ENCODE data around the gene CNTNAP4.

DNA sequence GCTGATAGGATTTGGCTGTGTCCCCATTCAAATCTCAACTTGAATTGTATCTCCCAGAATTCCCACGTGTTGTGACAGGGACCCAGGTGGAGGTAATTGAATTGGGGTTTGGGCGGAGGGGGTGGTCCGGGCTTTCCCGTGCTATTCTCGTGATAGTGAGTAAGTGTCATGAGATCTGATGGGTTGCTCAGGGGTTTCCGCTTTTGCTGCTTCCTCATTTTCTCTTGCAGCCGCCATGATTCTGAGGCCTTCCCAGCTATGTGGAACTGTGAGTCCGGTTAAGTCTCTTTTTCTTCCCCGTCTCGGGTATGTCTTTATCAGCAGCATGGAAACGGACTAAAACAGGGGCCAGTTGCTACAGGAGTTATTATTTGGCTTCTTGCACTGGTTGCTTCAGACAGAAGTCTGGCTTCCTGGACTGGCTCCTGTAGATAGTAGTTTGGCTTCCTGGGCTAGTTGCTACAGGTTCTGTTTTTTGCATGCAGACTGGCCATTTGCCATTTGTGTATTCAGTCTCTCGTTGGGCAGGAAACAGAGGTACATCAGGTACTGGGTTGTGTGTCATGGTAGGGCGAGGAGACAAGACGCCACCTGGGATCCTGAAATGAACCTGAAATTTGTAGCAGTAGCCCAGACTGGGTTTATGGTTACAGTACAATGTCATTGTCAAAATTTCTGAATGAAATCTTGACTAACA lies 32.6 kb downstream of the CNTNAP4 start:
- no peak for TF ChIP-seq SP1 (CRISPR knock-in tag; conservative IDR thresholded peaks at IDR 0.05)
- TF ChIP-seq, protein P1, sequence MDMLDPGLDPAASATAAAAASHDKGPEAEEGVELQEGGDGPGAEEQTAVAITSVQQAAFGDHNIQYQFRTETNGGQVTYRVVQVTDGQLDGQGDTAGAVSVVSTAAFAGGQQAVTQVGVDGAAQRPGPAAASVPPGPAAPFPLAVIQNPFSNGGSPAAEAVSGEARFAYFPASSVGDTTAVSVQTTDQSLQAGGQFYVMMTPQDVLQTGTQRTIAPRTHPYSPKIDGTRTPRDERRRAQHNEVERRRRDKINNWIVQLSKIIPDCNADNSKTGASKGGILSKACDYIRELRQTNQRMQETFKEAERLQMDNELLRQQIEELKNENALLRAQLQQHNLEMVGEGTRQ (CRISPR knock-in tag; IDR thresholded peaks at IDR 0.05), result no peak
- TF ChIP-seq CTCF (IDR thresholded peaks at IDR 0.05), result no peak
- TF ChIP-seq ZNF121 (CRISPR knock-in tag; IDR thresholded peaks at IDR 0.05), result no peak
- TF ChIP-seq, protein P2, sequence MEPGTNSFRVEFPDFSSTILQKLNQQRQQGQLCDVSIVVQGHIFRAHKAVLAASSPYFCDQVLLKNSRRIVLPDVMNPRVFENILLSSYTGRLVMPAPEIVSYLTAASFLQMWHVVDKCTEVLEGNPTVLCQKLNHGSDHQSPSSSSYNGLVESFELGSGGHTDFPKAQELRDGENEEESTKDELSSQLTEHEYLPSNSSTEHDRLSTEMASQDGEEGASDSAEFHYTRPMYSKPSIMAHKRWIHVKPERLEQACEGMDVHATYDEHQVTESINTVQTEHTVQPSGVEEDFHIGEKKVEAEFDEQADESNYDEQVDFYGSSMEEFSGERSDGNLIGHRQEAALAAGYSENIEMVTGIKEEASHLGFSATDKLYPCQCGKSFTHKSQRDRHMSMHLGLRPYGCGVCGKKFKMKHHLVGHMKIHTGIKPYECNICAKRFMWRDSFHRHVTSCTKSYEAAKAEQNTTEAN (CRISPR knock-in tag; IDR thresholded peaks at IDR 0.05), result no peak
- TF ChIP-seq FOXJ3 (CRISPR knock-in tag; IDR thresholded peaks at IDR 0.05; ENCODE audit: borderline replicate concordance), result no peak
- no peak for TF ChIP-seq NFYB (CRISPR knock-in tag; conservative IDR thresholded peaks at IDR 0.05; ENCODE audit: low read depth)
- TF ChIP-seq, protein P3, sequence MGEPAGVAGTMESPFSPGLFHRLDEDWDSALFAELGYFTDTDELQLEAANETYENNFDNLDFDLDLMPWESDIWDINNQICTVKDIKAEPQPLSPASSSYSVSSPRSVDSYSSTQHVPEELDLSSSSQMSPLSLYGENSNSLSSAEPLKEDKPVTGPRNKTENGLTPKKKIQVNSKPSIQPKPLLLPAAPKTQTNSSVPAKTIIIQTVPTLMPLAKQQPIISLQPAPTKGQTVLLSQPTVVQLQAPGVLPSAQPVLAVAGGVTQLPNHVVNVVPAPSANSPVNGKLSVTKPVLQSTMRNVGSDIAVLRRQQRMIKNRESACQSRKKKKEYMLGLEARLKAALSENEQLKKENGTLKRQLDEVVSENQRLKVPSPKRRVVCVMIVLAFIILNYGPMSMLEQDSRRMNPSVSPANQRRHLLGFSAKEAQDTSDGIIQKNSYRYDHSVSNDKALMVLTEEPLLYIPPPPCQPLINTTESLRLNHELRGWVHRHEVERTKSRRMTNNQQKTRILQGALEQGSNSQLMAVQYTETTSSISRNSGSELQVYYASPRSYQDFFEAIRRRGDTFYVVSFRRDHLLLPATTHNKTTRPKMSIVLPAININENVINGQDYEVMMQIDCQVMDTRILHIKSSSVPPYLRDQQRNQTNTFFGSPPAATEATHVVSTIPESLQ (CRISPR knock-in tag; IDR thresholded peaks at IDR 0.05), result no peak
- TF ChIP-seq CREM (CRISPR knock-in tag; IDR thresholded peaks at IDR 0.05), result no peak

Measured in WTC11 (cell line).